ENCODE measurements around the gene SULT1E1.

GRCh38 chr4:69816236-69816635 is 43.7 kb downstream of the SULT1E1 start:
- no peak for TF ChIP-seq ZFP3 (CRISPR knock-in tag; IDR thresholded peaks at IDR 0.05)
- TF ChIP-seq ZFP30 (CRISPR knock-in tag; IDR thresholded peaks at IDR 0.05): no peak
- no peak for TF ChIP-seq ZC3H10 (CRISPR knock-in tag; IDR thresholded peaks at IDR 0.05)
- no peak for TF ChIP-seq ZNF70 (CRISPR knock-in tag; IDR thresholded peaks at IDR 0.05)
- no peak for TF ChIP-seq TCF4 (CRISPR knock-in tag; IDR thresholded peaks at IDR 0.05; ENCODE audit: borderline replicate concordance)
- TF ChIP-seq PATZ1 (CRISPR knock-in tag; IDR thresholded peaks at IDR 0.05; ENCODE audit: borderline replicate concordance): no peak
- TF ChIP-seq BACH2 (CRISPR knock-in tag; IDR thresholded peaks at IDR 0.05; ENCODE audit: borderline replicate concordance): no peak
- no peak for TF ChIP-seq RARB (CRISPR knock-in tag; IDR thresholded peaks at IDR 0.05)
- no peak for TF ChIP-seq CSDC2 (CRISPR knock-in tag; IDR thresholded peaks at IDR 0.05)
- TF ChIP-seq, protein P1, sequence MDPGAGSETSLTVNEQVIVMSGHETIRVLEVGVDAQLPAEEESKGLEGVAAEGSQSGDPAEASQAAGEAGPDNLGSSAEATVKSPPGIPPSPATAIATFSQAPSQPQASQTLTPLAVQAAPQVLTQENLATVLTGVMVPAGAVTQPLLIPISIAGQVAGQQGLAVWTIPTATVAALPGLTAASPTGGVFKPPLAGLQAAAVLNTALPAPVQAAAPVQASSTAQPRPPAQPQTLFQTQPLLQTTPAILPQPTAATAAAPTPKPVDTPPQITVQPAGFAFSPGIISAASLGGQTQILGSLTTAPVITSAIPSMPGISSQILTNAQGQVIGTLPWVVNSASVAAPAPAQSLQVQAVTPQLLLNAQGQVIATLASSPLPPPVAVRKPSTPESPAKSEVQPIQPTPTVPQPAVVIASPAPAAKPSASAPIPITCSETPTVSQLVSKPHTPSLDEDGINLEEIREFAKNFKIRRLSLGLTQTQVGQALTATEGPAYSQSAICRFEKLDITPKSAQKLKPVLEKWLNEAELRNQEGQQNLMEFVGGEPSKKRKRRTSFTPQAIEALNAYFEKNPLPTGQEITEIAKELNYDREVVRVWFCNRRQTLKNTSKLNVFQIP (CRISPR knock-in tag; IDR thresholded peaks at IDR 0.05; ENCODE audit: borderline replicate concordance, low read depth): no peak
- TF ChIP-seq GLIS3 (CRISPR knock-in tag; IDR thresholded peaks at IDR 0.05): no peak
- TF ChIP-seq PPARA (CRISPR knock-in tag; IDR thresholded peaks at IDR 0.05; ENCODE audit: borderline replicate concordance): no peak

Data from SK-N-SH treated with all-trans-retinoic acid at 6 μM for 48 hours (cell line).